PC-9 (cell line): ENCODE results near the gene ELFN1. TPM values are rescaled to one million over a fixed set of nuclear protein-coding genes. Genes with fewer than 3 reads are reported as not detected.

Source experiments
- BruUV-seq: library from RNA; stranded (reverse); fragments of 400-500 nt; replicated peaks from 2 replicates; lab custom pipeline; 2021; lab: Mats Ljungman, UMichigan
- CTCF ChIA-PET: fragments of 300-600 bp; sonication (Branson Sonifier 250); formaldehyde crosslinking; loops from one replicate; lab custom pipeline; 2022; ENCODE audit warnings: antibody characterized with exemption; lab: Charles Lee
- POLR2A ChIA-PET: fragments of 300-600 bp; sonication (Branson Sonifier 250); formaldehyde crosslinking; loops from one replicate; lab custom pipeline; 2022; ENCODE audit warnings: antibody characterized with exemption; ENCODE audit not compliant: unreplicated experiment; lab: Charles Lee
- DNase-seq, 2 experiments: peaks; one replicate each; pipeline versions ENCODE4 v3.0.0 to v3.0.0-alpha.2; 2015 to 2022; ENCODE audit warnings: mixed read lengths in 1 of 2
- H2AFZ ChIP-seq: fragments of 200-600 bp; sonication (generic); 2 replicates; pipeline ENCODE4 v1.8.1; 2017; ENCODE audit warnings: antibody characterized with exemption
- H3F3A ChIP-seq: fragments of 200-600 bp; sonication (generic); 2 replicates; pipeline ENCODE4 v1.8.1; 2017; ENCODE audit warnings: antibody characterized with exemption, mild to moderate bottlenecking, low read depth; ENCODE audit not compliant: insufficient read depth
- H3K27ac ChIP-seq: fragments of 200-600 bp; sonication (generic); 2 replicates; pipeline ENCODE4 v1.6.1; 2016; ENCODE audit warnings: mixed run types
- H3K27me3 ChIP-seq: fragments of 200-600 bp; sonication (generic); 2 replicates; pipeline ENCODE4 v1.6.1; 2016; ENCODE audit warnings: low read depth, mixed run types; ENCODE audit not compliant: insufficient read depth
- H3K36me3 ChIP-seq: fragments of 200-600 bp; sonication (generic); 2 replicates; pipeline ENCODE4 v1.6.1; 2016; ENCODE audit warnings: low read depth, mixed run types
- H3K4me1 ChIP-seq: fragments of 200-600 bp; sonication (generic); replicated peaks from 2 replicates; pipeline ENCODE4 v1.6.1; 2016; ENCODE audit warnings: mixed run types; ENCODE audit not compliant: insufficient read depth
- H3K4me2 ChIP-seq: fragments of 200-600 bp; sonication (generic); 2 replicates; pipeline ENCODE4 v1.6.1; 2017; ENCODE audit warnings: mixed run types
- H3K4me3 ChIP-seq: fragments of 200-600 bp; sonication (generic); 2 replicates; pipeline ENCODE4 v1.6.1; 2016; ENCODE audit warnings: mixed run types
- H3K79me2 ChIP-seq: fragments of 200-600 bp; sonication (generic); 2 replicates; pipeline ENCODE4 v1.6.1; 2017; ENCODE audit warnings: low read depth, mixed run types
- H3K9me2 ChIP-seq: fragments of 200-600 bp; sonication (generic); 2 replicates; pipeline ENCODE4 v1.8.1; 2017; ENCODE audit warnings: mild to moderate bottlenecking; ENCODE audit not compliant: insufficient read depth
- H3K9me3 ChIP-seq: fragments of 200-600 bp; sonication (generic); 2 replicates; pipeline ENCODE4 v1.8.1; 2016; ENCODE audit warnings: low read depth; ENCODE audit not compliant: insufficient read depth
- H4K20me1 ChIP-seq: fragments of 200-600 bp; sonication (generic); 2 replicates; pipeline ENCODE4 v1.8.1; 2017; ENCODE audit not compliant: insufficient read depth
- EZH2 ChIP-seq: fragments of 200-600 bp; sonication (generic); IDR thresholded peaks from 2 replicates; pipeline ENCODE4 v1.8.0; 2017; ENCODE audit warnings: antibody characterized with exemption, low read depth
- intact Hi-C: fragments of 100-400 bp; cut with micrococcal nuclease; formaldehyde crosslinking; loops from one replicate; pipeline ENCODE4 v1.10.0; 2022; ENCODE audit not compliant: unreplicated experiment
- total RNA-seq: library from RNA; stranded (reverse); gene quantifications from 2 replicates; pipeline ENCODE4 v1.2.3, GENCODE V29; 2021
- TF ChIP-seq, protein P1 (sequence below): fragments of 200-600 bp; sonication (generic); conservative IDR thresholded peaks from 2 replicates; pipeline ENCODE4 v1.6.1; 2017; ENCODE audit warnings: mixed run types, antibody characterized with exemption, mild to moderate bottlenecking, moderate library complexity

ELFN1 gene
- total RNA-seq, 1 experiment from 2014 or later = 0.09 TPM

DNA sequence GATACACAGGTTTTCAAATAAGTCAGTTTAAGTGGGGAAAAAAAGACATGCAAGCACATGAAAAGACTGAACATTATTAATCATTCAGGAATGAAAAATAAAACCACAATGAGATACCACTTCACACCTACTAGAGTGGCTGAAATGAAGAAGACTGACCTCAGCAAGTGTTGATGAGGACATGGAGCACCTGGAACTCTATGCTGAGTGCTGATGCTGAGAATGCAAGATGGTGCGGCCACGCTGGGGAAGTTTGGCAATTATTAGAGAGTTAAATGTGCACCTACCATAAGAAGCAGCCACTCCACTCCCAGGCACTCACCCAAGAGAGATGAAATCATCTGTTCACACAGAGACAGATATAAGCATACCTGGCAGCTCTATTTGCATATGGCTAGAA, 32.9 kb upstream of the ELFN1 start:
- intact Hi-C loops = no loop called here
- no peaks in the 10 kb centered on the region for H3K4me1 ChIP-seq
- no peak for DNase-seq
- H3K27me3 ChIP-seq = peaks cover 51% of the 10 kb centered on the region
- H3K9me2 ChIP-seq = no peaks in the 10 kb centered on the region
- no peaks in the 10 kb centered on the region for H3K36me3 ChIP-seq
- no peak overlapping the region for H3K27ac ChIP-seq
- POLR2A ChIA-PET = no interaction called here
- H2AFZ ChIP-seq = no peak overlapping the region
- TF ChIP-seq, protein P1, sequence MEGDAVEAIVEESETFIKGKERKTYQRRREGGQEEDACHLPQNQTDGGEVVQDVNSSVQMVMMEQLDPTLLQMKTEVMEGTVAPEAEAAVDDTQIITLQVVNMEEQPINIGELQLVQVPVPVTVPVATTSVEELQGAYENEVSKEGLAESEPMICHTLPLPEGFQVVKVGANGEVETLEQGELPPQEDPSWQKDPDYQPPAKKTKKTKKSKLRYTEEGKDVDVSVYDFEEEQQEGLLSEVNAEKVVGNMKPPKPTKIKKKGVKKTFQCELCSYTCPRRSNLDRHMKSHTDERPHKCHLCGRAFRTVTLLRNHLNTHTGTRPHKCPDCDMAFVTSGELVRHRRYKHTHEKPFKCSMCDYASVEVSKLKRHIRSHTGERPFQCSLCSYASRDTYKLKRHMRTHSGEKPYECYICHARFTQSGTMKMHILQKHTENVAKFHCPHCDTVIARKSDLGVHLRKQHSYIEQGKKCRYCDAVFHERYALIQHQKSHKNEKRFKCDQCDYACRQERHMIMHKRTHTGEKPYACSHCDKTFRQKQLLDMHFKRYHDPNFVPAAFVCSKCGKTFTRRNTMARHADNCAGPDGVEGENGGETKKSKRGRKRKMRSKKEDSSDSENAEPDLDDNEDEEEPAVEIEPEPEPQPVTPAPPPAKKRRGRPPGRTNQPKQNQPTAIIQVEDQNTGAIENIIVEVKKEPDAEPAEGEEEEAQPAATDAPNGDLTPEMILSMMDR = no peak
- TF ChIP-seq EZH2 = no peak
- H3K79me2 ChIP-seq = no peaks in the 10 kb centered on the region
- no peak overlapping the region for H3K4me2 ChIP-seq
- CTCF ChIA-PET = no interaction called here
- no peaks in the 10 kb centered on the region for H4K20me1 ChIP-seq
- no TSS peak for BruUV-seq
- no peaks in the 10 kb centered on the region for H3F3A ChIP-seq
- no peak overlapping the region for H3K4me3 ChIP-seq
- no peaks in the 10 kb centered on the region for H3K9me3 ChIP-seq

DNA sequence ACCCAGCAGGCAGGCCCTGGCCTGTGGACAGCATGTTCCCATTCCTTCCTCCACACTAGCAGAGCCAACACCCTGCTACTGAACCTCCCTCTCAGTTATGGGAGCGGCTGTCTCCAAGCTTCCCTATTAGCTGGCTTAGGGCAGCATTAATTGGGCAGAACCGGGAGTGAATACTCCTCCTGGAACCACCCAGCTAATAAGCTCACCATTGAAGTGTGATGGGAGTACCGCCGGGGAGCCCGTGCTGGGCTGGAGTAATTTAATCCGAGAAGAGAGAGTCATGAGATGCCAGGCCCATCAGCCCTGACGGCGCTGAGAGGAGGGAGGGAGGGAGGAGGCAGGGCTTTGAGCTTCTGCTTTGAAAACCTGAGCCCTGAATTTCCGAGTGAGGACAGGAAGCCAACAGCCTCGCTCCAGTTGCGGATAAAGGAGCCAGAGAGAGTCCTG, 31.8 kb upstream of the ELFN1 start:
- ChIA-PET CTCF (interaction anchor here (0.7 kb wide), 1 partner anchor 14 kb away, joined by 23 read pairs; no protein-coding TSS in a partner anchor), POLR2A (interaction anchor here (0.7 kb wide), 1 partner anchor 51 kb away, joined by 4 read pairs; no protein-coding TSS in a partner anchor)
- no peaks in the 10 kb centered on the region for H3K9me3 ChIP-seq
- H2AFZ ChIP-seq = no peak overlapping the region
- H3K4me2 ChIP-seq = no peak overlapping the region
- DNase-seq = no peak
- H3K9me2 ChIP-seq = no peaks in the 10 kb centered on the region
- intact Hi-C loops = no loop called here
- H4K20me1 ChIP-seq = no peaks in the 10 kb centered on the region
- no peaks in the 10 kb centered on the region for H3K4me1 ChIP-seq
- no peaks in the 10 kb centered on the region for H3K79me2 ChIP-seq
- H3K4me3 ChIP-seq = no peak overlapping the region
- no TSS peak for BruUV-seq
- H3F3A ChIP-seq = no peaks in the 10 kb centered on the region
- no peak overlapping the region for H3K27ac ChIP-seq
- H3K36me3 ChIP-seq = no peaks in the 10 kb centered on the region
- TF ChIP-seq EZH2 = no peak
- TF ChIP-seq, protein P1 = no peak
- H3K27me3 ChIP-seq = peaks cover 43% of the 10 kb centered on the region

DNA sequence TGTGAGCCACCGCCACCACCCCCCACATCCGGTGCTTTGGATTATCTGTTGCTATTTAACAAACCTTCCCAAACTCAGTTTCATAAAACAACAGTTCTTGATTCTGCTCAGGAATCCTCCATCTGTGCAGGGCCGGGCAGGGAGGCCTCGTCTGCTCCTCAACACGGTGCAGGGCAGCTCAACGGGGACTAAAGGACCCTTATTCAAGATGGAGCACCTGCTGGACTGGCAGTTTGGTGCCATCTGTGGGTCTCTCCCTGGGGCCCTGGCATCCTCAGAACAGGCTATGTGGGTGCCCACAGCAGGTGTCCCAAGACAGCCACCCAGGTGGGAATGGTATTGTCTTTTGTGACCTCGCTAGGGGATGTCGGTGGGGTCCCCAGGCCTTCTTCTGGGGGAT, 31.0 kb upstream of the ELFN1 start:
- Histone ChIP-seq H3K79me2 (no peaks in the 10 kb centered on the region), H2AFZ (no peak overlapping the region), H3K36me3 (no peaks in the 10 kb centered on the region), H3K9me2 (no peaks in the 10 kb centered on the region), H3K4me2 (no peak overlapping the region), H3F3A (no peaks in the 10 kb centered on the region), H3K4me1 (no peaks in the 10 kb centered on the region), H3K4me3 (no peak overlapping the region), H4K20me1 (no peaks in the 10 kb centered on the region), H3K27ac (no peak overlapping the region), H3K9me3 (no peaks in the 10 kb centered on the region), H3K27me3 (peaks cover 44% of the 10 kb centered on the region)
- TF ChIP-seq EZH2 = no peak
- TF ChIP-seq, protein P1 = no peak
- ChIA-PET CTCF (no interaction called here), POLR2A (no interaction called here)
- no TSS peak for BruUV-seq
- intact Hi-C loops = no loop called here
- DNase-seq = no peak
